HL-60/S4 treated with retinoic acid at 250 ng/mL for 4 days and 3 days (cell line): ENCODE results near the gene PGM3.

Experiments used
- in situ Hi-C: fragments of 300-500 bp; cut with MboI; formaldehyde crosslinking; loops from 2 replicates; pipeline ENCODE4 v1.7.0; 2022; ENCODE audit warnings: low sequenced_read_pairs

The PGM3 gene

DNA sequence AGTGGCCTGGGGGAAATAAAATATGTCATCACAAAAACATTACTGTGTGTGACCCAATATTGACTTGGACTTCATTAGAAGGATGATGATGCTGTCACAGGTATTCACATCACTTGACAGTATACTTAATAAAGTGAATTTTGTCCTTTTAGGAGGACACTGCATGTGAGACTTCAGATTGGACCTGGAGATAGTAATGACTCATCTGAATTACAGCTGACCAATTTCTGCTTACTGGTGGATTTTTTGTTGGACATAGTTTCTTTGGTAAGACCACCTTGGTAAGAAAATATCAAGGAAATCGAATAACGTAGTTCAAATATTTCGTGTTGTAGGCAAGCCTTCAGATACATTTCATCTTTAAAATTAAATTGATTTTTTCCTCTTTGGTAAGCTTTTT is 68.5 kb downstream of the PGM3 start:
- in situ Hi-C loops: no loop called here

DNA sequence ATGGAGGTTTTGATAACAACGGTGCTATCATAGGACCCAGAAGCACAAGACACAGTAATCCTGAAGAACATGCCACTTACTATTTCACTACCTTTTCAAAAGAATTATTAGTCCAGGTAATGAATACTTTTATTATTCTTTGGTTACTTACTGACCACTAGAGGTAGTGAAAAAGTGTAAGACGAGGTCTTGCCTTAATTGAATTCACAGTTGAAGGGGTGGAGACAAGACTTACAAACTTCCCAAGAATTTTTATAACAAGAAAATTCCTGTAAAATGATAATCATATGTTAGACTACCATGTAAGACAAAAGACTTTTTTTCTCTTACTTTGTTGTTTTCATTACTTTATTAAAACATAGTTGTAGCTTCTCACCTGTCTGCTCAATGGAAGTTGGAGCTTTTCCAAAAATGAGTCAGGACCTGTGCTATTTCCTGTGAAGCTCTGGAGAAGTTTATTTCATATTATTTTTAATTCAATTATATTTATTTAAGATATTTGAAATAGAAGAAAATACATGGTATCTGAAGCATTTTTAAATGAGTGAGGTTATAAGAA is 73.2 kb downstream of the PGM3 start:
- in situ Hi-C loops: no loop called here

DNA sequence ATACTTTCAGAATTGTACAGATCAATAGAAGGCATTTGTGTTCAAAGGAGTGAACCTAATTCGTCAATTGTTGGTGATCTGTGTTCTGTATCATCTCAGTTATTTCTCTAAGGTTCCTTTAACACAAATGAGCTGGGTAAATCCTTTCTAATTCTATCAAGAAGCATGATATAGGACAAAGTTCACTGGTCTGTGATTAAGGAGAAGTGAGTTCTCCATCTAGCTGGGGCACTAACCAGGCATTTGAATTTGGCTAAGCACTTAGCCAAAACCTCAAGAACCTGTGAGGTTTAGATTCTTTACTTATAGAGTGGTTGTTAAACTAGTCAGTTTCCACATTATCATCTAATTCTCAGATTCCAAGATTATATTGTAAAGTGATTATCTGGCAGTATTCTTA is 75.3 kb downstream of the PGM3 start:
- in situ Hi-C loops: no loop called here
